H9 (cell line): ENCODE measurements around the gene RBP7. TPM values are rescaled to one million over a fixed set of nuclear protein-coding genes. Genes with fewer than 3 reads are reported as not detected.

ENCODE experiments used
- DNase-seq: peaks from one replicate; pipeline ENCODE4 v3.0.0-alpha.2; 2017
- H2AFZ ChIP-seq: one replicate; pipeline ENCODE4 v1.6.1; 2013; ENCODE audit warnings: mild to moderate bottlenecking, low read length, control low read depth, moderate library complexity
- H2AK5ac ChIP-seq: 2 replicates; pipeline ENCODE4 v1.6.1; 2013; ENCODE audit warnings: low read length, control low read depth, mixed read lengths; ENCODE audit not compliant: insufficient read length
- H2BK120ac ChIP-seq: one replicate; pipeline ENCODE4 v1.6.1; 2013; ENCODE audit warnings: low read depth, mild to moderate bottlenecking, low read length, control low read depth, inconsistent platforms; ENCODE audit not compliant: poor library complexity, severe bottlenecking
- H2BK12ac ChIP-seq: 2 replicates; pipeline ENCODE4 v1.6.1; 2013; ENCODE audit warnings: low read length, control low read depth, mixed read lengths, low read depth; ENCODE audit not compliant: insufficient read length
- H2BK15ac ChIP-seq: 2 replicates; pipeline ENCODE4 v1.6.1; 2013; ENCODE audit warnings: low read depth, low read length, control low read depth
- H2BK20ac ChIP-seq: one replicate; pipeline ENCODE4 v1.6.1; 2013; ENCODE audit warnings: low read depth, mild to moderate bottlenecking, low read length, control low read depth, inconsistent platforms; ENCODE audit not compliant: poor library complexity, severe bottlenecking
- H2BK5ac ChIP-seq: 2 replicates; pipeline ENCODE4 v1.6.1; 2013; ENCODE audit warnings: low read length, control low read depth, mixed read lengths; ENCODE audit not compliant: insufficient read length
- H3K14ac ChIP-seq: 2 replicates; pipeline ENCODE4 v1.6.1; 2013; ENCODE audit warnings: low read length, control low read depth; ENCODE audit not compliant: insufficient read depth
- H3K18ac ChIP-seq: 2 replicates; pipeline ENCODE4 v1.6.1; 2013; ENCODE audit warnings: low read depth, mild to moderate bottlenecking, mixed read lengths, low read length, control low read depth; ENCODE audit not compliant: insufficient read length
- H3K23ac ChIP-seq: 2 replicates; pipeline ENCODE4 v1.6.1; 2013; ENCODE audit warnings: low read length, control low read depth, mixed read lengths, low read depth; ENCODE audit not compliant: insufficient read length
- H3K23me2 ChIP-seq: 2 replicates; pipeline ENCODE4 v1.6.1; 2013; ENCODE audit warnings: low read depth, mild to moderate bottlenecking, mixed read lengths, low read length, control low read depth; ENCODE audit not compliant: insufficient read length, poor library complexity, severe bottlenecking
- H3K27ac ChIP-seq: 2 replicates; pipeline ENCODE4 v1.5.1; 2013; ENCODE audit warnings: low read length, control low read depth, mixed read lengths, low read depth; ENCODE audit not compliant: insufficient read length
- H3K27me3 ChIP-seq: 2 replicates; pipeline ENCODE4 v1.6.1; 2013; ENCODE audit warnings: low read length, control low read depth, inconsistent platforms; ENCODE audit not compliant: insufficient read depth
- H3K4ac ChIP-seq: 2 replicates; pipeline ENCODE4 v1.6.1; 2013; ENCODE audit warnings: low read depth, mild to moderate bottlenecking, control low read depth, inconsistent platforms, low read length, moderate library complexity
- H3K4me1 ChIP-seq: 2 replicates; pipeline ENCODE4 v1.6.1; 2013; ENCODE audit warnings: low read length, control low read depth, inconsistent platforms; ENCODE audit not compliant: insufficient read depth
- H3K4me2 ChIP-seq: 2 replicates; pipeline ENCODE4 v1.6.1; 2013; ENCODE audit warnings: low read length, control low read depth, mixed read lengths; ENCODE audit not compliant: insufficient read length, insufficient read depth
- H3K56ac ChIP-seq: 2 replicates; pipeline ENCODE4 v1.6.1; 2013; ENCODE audit warnings: low read depth, mild to moderate bottlenecking, mixed read lengths, low read length, control low read depth; ENCODE audit not compliant: insufficient read length
- H3K79me1 ChIP-seq: 2 replicates; pipeline ENCODE4 v1.6.1; 2013; ENCODE audit warnings: low read depth, mild to moderate bottlenecking, moderate library complexity, low read length, control low read depth, inconsistent platforms; ENCODE audit not compliant: insufficient read depth, poor library complexity, severe bottlenecking
- H3K79me2 ChIP-seq: 2 replicates; pipeline ENCODE4 v1.6.1; 2013; ENCODE audit warnings: low read length, control low read depth, inconsistent platforms; ENCODE audit not compliant: insufficient read depth
- H3K9ac ChIP-seq: 2 replicates; pipeline ENCODE4 v1.6.1; 2013; ENCODE audit warnings: low read length, control low read depth, mixed read lengths; ENCODE audit not compliant: insufficient read length; ENCODE audit errors: extremely low read depth
- H3K9me3 ChIP-seq: one replicate; pipeline ENCODE4 v1.6.1; 2013; ENCODE audit warnings: low read depth, low read length, inconsistent platforms; ENCODE audit not compliant: control insufficient read depth
- H3T11ph ChIP-seq: one replicate; pipeline ENCODE4 v1.6.1; 2013; ENCODE audit warnings: mild to moderate bottlenecking, low read length, control low read depth, inconsistent platforms
- H4K20me1 ChIP-seq: one replicate; pipeline ENCODE4 v1.6.1; 2013; ENCODE audit not compliant: control insufficient read depth, insufficient read length, insufficient read depth
- H4K5ac ChIP-seq: 2 replicates; pipeline ENCODE4 v1.6.1; 2013; ENCODE audit warnings: low read depth, mild to moderate bottlenecking, mixed read lengths, low read length, control low read depth; ENCODE audit not compliant: insufficient read length
- H4K8ac ChIP-seq: replicated peaks from 2 replicates; pipeline ENCODE4 v1.6.1; 2013; ENCODE audit warnings: low read length, control low read depth, mixed read lengths, low read depth; ENCODE audit not compliant: insufficient read length
- H4K91ac ChIP-seq: 2 replicates; pipeline ENCODE4 v1.6.1; 2013; ENCODE audit warnings: low read depth, mild to moderate bottlenecking, moderate library complexity, mixed read lengths, low read length, control low read depth; ENCODE audit not compliant: insufficient read length
- H3K27ac Mint-ChIP-seq, 3 experiments: 2 replicates in 2 of 3; 3 replicates in 1 of 3; pipeline ENCODE4 v1.8.0; 2020 to 2021; ENCODE audit warnings: mixed read lengths in 3 of 3, mild to moderate bottlenecking in 1 of 3, moderate library complexity in 1 of 3
- H3K27me3 Mint-ChIP-seq: 2 replicates; pipeline ENCODE4 v1.8.0; 2021; ENCODE audit warnings: low read depth, mild to moderate bottlenecking, moderate library complexity, mixed read lengths
- H3K36me3 Mint-ChIP-seq, 3 experiments: 2 replicates in 2 of 3; 3 replicates in 1 of 3; pipeline ENCODE4 v1.8.0; 2020 to 2021; ENCODE audit warnings: low read depth in 3 of 3, mixed read lengths in 3 of 3; ENCODE audit not compliant: insufficient read depth in 1 of 3
- H3K4me1 Mint-ChIP-seq, 2 experiments: 2 replicates each; pipeline ENCODE4 v1.8.0; 2020; ENCODE audit warnings: mixed read lengths in 2 of 2
- H3K4me3 Mint-ChIP-seq, 2 experiments: 2 replicates in 1 of 2; 3 replicates in 1 of 2; pipeline ENCODE4 v1.8.0; 2020 to 2021; ENCODE audit warnings: mild to moderate bottlenecking in 2 of 2, mixed read lengths in 2 of 2, moderate library complexity in 1 of 2
- H3K9me3 Mint-ChIP-seq, 2 experiments: 2 replicates in 1 of 2; 3 replicates in 1 of 2; pipeline ENCODE4 v1.8.0; 2020; ENCODE audit warnings: mild to moderate bottlenecking in 2 of 2, mixed read lengths in 2 of 2, moderate library complexity in 1 of 2
- CTCF ChIP-seq: fragments of 200-600 bp; sonication (generic); conservative IDR thresholded peaks from 3 replicates; pipeline ENCODE4 v1.8.0; 2021; ENCODE audit warnings: antibody characterized with exemption, mild to moderate bottlenecking
- WGBS: extraction: QIAGEN DNeasy Blood & Tissue Kit; methylation state at CpG from one replicate; pipeline ENCODE4 v1.1.7; 2013; ENCODE audit warnings: missing lambda C conversion rate, low lambda C conversion rate, mixed read lengths; ENCODE audit not compliant: insufficient read length; ENCODE audit errors: extremely low coverage; 5-methylcytosine and 5-hydroxymethylcytosine counted together
- total RNA-seq: library from RNA; stranded (reverse); gene quantifications from 2 replicates; pipeline ENCODE4 v1.2.1, GENCODE V29; 2021

RBP7 gene
- total RNA-seq, 1 experiment from 2014 or later, result 4.5 TPM

GRCh38 chr1:10059342-10059718 is 62.3 kb downstream of the RBP7 start:
- Histone ChIP-seq H2BK5ac (no peak overlapping the region), H3K4ac (no peak overlapping the region), H3K56ac (no peak overlapping the region), H3K27me3 (no peaks in the 10 kb centered on the region), H3T11ph (no peak overlapping the region), H4K20me1 (no peaks in the 10 kb centered on the region), H3K23ac (no peak overlapping the region), H2BK20ac (no peak overlapping the region), H3K9ac (no peak overlapping the region), H2BK15ac (no peak overlapping the region), H3K9me3 (no peaks in the 10 kb centered on the region), H4K8ac (no peak overlapping the region), H2BK12ac (no peak overlapping the region), H4K5ac (no peak overlapping the region), H3K23me2 (no peaks in the 10 kb centered on the region), H2AFZ (no peak overlapping the region), H3K79me1 (no peaks in the 10 kb centered on the region), H4K91ac (no peak overlapping the region), H3K27ac (no peak overlapping the region), H2BK120ac (no peak overlapping the region), H3K79me2 (peaks cover 1% of the 10 kb centered on the region; the same call in 1 of the 2 replicates), H3K4me1 (no peaks in the 10 kb centered on the region; the same call in 1 of the 2 replicates), H3K14ac (peak overlapping the region; percentile 19; the same call in 1 of the 2 replicates), H3K18ac (no peak overlapping the region), H2AK5ac (no peak overlapping the region), H3K4me2 (no peak overlapping the region)
- peaks cover 13 to 19% of the 10 kb centered on the region in 2 experiments for H3K4me1 Mint-ChIP-seq
- peaks cover 3 to 7% (median 6%) of the 10 kb centered on the region in 3 experiments; a peak in 3 of 7 replicates for H3K36me3 Mint-ChIP-seq
- H3K4me3 Mint-ChIP-seq, result no peak overlapping the region
- H3K9me3 Mint-ChIP-seq, result no peaks in the 10 kb centered on the region
- no peaks in the 10 kb centered on the region for H3K27me3 Mint-ChIP-seq
- TF ChIP-seq CTCF, result no peak
- H3K27ac Mint-ChIP-seq, result peak overlapping the region in 1 of 3 experiments; percentile 65; a peak in 5 of 7 replicates
- no peak for DNase-seq
- no CpG with 5 or more reads among the region's 8 CpGs for WGBS
